ENCODE results near the gene MRTFB. TPM values are rescaled to one million over a fixed set of nuclear protein-coding genes. Genes with fewer than 3 reads are reported as not detected.

MRTFB gene
- total and polyA plus RNA-seq, 2 of the 13 experiments (the other 11 are each of a cell fraction or from before 2014, with no cell fraction given): 11.4 to 14.0 TPM

GRCh38 chr16:14102925-14103720, 32.0 kb downstream of the MRTFB start:
- ATAC-seq: no peak

More at GRCh38 chr16:14102925-14103720, 32.0 kb downstream of the MRTFB start:
- no peaks in the 10 kb centered on the region for H3K9me3 ChIP-seq (ENCODE audit: low read length)
- H3K4me3 ChIP-seq (replicated peaks in 1 of 3; ENCODE audit: insufficient read depth in 1 of 3, low read depth in 2 of 3, low read length in 3 of 3): no peak overlapping the region
- no peak for DNase-seq (ENCODE audit: low spot score)
- no peaks in the 10 kb centered on the region for H4K20me1 ChIP-seq (ENCODE audit: insufficient read depth, low read length)
- over 99% methylated on average over 2 of the region's 2 CpGs for WGBS (ENCODE audit: low lambda C conversion rate)
- BruUV-seq (replicated peaks): no TSS peak
- no peak overlapping the region for H3K4me2 ChIP-seq (ENCODE audit: low read depth, low read length)
- no peak for FAIRE-seq
- no peaks in the 10 kb centered on the region for H3K27me3 ChIP-seq (ENCODE audit: control insufficient read depth in 1 of 2, insufficient read depth in 2 of 2, low read length in 2 of 2)
- H3K79me2 ChIP-seq (ENCODE audit: insufficient read depth, low read length): peaks cover 60% of the 10 kb centered on the region
- H3K36me3 ChIP-seq (replicated peaks in 1 of 2; ENCODE audit: control insufficient read depth in 1 of 2, insufficient read depth in 2 of 2, low read length in 2 of 2): no peaks in the 10 kb centered on the region
- no peak overlapping the region for H3K9ac ChIP-seq (ENCODE audit: insufficient read depth, low read depth, low read length)
- ChIA-PET CTCF (ENCODE audit: low intra/inter-chr PET ratio, low total read pairs) (no interaction called here), POLR2A (no interaction called here)
- H3K4me1 ChIP-seq (ENCODE audit: insufficient read depth, low read length): peaks cover 77% of the 10 kb centered on the region
- H3K27ac ChIP-seq (ENCODE audit: extremely low read length, insufficient read depth, low read length): no peak overlapping the region
- H2AFZ ChIP-seq (ENCODE audit: low read length): no peak overlapping the region
- intact Hi-C loops (cut with micrococcal nuclease; ENCODE audit: unreplicated experiment) (no loop called here), in situ Hi-C loops (cut with HindIII; ENCODE audit: extremely low pct_ligation_motif_present, low pct_unique_long_range_greater_than_20kb) (no loop called here)
- TF ChIP-seq MATR3 (CRISPR knock-in tag; IDR thresholded peaks at IDR 0.05) (no peak), ZSCAN30 (CRISPR knock-in tag; IDR thresholded peaks at IDR 0.05) (no peak), MEF2D (CRISPR knock-in tag; IDR thresholded peaks at IDR 0.05) (no peak), ZFP82 (CRISPR knock-in tag; IDR thresholded peaks at IDR 0.05; ENCODE audit: borderline replicate concordance) (no peak), FOXO4 (CRISPR knock-in tag; conservative IDR thresholded peaks at IDR 0.05) (0 out of 2 replicates have a peak, but pooled peaks have one; percentile 5), ZSCAN5A (CRISPR knock-in tag; IDR thresholded peaks at IDR 0.05; ENCODE audit: borderline replicate concordance) (0 out of 2 replicates have a peak, but pooled peaks have one; percentile 48), ZNF407 (CRISPR knock-in tag; IDR thresholded peaks at IDR 0.05; ENCODE audit: not compliant biosample characterization) (no peak), SRSF4 (IDR thresholded peaks at IDR 0.05; ENCODE audit: low read depth, low read length, poor library complexity, severe bottlenecking) (no peak)

Measured in HepG2 (cell line).